Endometrial microvascular endothelial cells (primary cell): ENCODE data around the gene ANTXR1. TPM values are rescaled to one million over a fixed set of nuclear protein-coding genes. Genes with fewer than 3 reads are reported as not detected.

Experiments
- in situ Hi-C: cut with HindIII; loops from 2 replicates; pipeline ENCODE4 v1.10.0; 2017; ENCODE audit warnings: low sequenced_read_pairs, low pct_unique_long_range_greater_than_20kb; ENCODE audit errors: inconsistent ontology term
- total RNA-seq: library from RNA; depleted of rRNA; stranded (reverse); fragments of >200 nt; gene quantifications from one replicate; pipeline ENCODE4 v1.2.3, GENCODE V29; 2015; ENCODE audit errors: inconsistent ontology term

The ANTXR1 gene
- total RNA-seq, 1 donor from 2014 or later, result 5.6 TPM

DNA sequence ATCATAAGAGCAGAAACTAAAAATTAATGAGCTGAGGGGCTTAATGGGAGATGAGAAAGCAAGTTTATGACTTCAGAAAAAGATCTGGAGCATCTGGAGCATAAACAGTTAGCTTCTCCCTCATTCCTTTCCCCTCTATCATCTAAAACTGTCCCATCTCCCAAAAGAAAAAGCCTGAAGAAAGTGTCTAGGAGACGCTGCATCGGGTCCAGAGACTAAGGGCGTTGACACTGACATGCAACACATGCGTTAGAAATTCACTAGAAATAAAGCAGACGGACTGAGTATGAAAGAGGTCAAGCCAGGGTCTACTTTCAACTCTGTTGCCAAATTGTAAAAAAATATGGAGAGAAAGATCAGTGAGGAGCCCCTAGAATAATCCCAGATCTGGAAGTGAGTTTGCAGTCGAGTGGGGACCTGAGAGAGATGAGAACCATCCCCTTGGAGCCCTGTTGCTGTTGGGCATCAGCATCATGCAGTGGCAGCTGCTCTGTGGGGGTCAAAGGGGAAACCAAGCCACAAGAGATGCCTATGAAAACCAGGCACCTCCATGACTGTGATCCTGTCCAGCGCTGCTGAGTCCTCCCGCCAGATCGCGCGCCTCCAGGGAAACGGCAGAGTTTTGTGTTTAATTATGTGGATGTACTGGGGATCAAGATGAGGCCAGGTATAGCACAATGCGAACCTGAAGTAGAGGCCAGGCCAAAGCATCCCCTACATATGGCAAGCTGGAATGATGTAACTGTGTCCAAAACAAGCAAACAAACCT is 13.9 kb downstream of the ANTXR1 start:
- in situ Hi-C loops, result no loop called here

DNA sequence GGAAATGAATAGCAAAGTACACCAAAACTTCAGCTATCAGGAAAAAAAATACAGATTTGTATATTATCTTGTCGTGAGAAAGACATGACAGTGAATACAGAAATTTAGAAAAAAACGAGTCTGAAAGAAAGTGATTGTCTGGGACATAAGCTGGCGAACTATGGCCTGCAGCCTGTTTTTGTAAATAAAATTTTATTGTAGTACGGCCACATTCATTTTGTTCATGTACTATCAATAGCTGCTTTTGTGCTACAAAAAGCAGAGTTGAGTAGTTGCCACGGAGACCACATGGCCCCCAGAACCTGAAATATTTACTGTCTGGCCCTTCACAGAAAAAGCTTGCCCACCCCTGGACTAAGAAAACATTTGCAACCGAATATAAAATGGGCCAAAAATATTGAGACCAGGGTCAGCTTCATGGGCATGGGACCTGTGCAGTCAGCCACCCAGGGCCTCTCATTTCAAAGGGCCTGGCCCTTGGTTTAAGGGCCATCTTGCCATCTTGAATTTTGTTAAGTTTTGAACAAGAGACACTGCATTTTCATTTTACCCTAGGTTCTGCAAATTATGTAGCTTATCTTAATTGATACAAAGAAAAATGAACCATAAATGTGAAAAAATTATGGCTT is 17.9 kb downstream of the ANTXR1 start:
- in situ Hi-C loops, result no loop called here

- in situ Hi-C loops, result no loop called here
Measured at GRCh38 chr2:69031466-69031865, 18.5 kb downstream of the ANTXR1 start.

GRCh38 chr2:69032336-69032735 is 19.4 kb downstream of the ANTXR1 start:
- in situ Hi-C loops, result no loop called here

DNA sequence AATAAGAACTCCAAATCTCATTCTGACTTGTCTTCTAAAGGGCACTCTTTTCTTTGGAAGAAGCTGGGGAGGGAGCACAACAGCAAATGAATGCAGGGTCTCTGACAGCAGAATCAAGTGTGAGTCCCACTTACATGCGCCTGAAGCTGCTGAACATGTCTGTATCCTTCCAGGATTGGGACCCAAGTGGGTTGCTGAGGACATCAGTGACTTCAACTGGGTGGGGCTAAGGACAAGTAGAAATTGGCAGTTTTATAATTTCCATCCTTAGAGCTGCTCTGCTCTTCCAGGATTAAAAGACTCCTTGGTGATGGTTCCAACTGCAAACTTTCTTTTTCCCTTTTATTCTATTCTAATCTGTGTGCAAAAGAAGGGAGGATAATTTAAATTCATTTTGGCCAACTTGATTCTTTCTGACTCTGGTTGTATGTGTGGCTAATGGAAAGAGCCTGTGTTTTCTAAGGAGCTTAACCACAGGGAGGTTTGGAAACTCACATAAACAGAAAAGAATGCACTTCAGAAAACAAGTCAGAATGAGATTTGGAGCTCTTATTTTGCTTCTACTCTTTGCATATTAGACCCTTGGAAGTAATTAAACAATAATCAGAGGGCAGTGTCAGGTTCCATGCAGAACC is 20.6 kb downstream of the ANTXR1 start:
- in situ Hi-C loops, result no loop called here

GRCh38 chr2:69034122-69034521 is 21.1 kb downstream of the ANTXR1 start:
- in situ Hi-C loops, result no loop called here

DNA sequence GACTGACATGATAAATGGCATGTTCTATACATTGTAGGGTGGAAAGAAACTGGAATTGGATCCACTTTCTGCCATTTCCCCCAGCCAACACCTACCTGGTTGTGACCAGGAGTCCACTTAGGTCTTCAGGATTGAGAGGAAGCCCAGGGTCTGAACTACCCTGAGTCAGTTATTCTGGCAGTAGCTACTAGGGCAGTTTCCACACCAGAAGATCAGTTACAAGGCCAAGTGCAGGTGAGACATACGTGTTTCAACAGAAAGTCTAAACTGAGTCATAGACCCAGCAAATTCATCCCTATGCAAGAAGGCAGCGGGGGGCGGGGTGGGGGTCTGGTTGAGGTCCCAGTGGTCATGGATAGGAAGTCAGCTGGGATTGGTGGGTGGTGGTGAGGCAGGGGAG is 21.9 kb downstream of the ANTXR1 start:
- in situ Hi-C loops, result no loop called here

- in situ Hi-C loops, result no loop called here
Measured at GRCh38 chr2:69036926-69037325, 23.9 kb downstream of the ANTXR1 start.

DNA sequence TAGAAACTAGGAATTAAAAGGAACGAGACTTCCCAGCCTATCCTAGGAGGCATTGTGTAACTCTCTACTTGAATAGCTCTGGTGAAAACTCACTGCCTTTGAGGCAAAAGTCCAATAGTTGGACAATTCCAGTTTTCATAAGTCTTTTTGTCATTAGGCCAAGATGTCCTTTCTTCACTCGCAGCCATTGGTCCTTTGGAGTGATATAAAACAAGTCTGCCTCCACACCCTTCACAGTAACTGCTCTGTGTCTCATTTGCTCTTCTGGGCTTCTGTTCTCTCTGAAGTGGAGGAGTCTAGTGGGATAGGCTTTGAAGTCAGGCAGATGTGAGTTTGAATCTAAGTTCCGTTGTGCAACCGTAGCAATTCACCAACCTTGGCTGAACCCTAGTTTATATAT is 28.2 kb downstream of the ANTXR1 start:
- in situ Hi-C loops, result no loop called here

GRCh38 chr2:69043736-69044400 is 30.9 kb downstream of the ANTXR1 start:
- in situ Hi-C loops, result no loop called here

DNA sequence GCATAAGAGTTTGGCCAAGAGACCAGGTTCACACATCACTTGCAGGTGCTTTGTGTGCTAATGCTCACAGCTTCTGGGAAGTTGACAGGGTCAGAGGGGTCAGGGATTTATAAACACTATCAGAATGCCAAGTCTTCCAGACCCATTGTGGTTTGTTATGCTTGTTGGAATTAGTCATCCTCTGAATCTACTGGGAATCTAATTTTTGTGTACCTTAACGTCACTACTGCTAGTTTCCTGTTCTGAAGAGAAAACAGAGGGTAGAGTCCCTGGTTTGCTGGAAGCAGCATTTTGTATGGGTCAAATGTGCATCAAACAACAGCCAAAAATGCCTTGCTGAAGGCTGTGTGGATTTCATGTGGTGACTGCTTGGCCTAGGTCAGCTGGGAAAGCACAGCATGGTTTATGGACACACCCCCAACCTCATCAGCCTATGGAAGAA is 33.3 kb downstream of the ANTXR1 start:
- in situ Hi-C loops, result no loop called here

DNA sequence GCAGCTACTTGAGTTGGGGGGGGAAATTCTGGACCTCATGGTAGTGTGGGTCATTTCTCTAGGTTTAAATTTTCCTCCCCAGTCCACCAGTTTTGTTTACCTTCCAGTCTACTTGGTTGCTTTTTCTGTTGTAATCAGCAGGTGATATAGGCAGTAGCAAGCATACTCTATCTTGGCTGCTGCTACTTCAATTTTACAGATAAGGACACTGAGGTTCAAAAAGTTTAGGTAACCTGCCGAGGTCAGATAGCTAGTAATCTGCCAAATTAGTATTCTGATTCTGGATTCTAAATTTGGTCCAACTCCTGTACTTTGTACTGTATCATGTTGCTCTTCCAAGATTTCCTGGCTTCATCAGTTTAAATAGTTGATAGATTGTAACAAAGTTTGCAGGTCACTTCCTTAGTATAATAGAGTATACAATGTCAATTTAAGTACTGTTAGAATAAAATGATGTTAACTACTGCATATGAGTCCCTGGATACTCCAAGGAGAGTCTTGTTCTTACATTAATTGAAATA is 34.7 kb downstream of the ANTXR1 start:
- in situ Hi-C loops, result no loop called here

- in situ Hi-C loops, result no loop called here
Measured at GRCh38 chr2:69050802-69051201, 37.8 kb downstream of the ANTXR1 start.

- in situ Hi-C loops, result no loop called here
Measured at GRCh38 chr2:69053416-69053965, 40.5 kb downstream of the ANTXR1 start.

DNA sequence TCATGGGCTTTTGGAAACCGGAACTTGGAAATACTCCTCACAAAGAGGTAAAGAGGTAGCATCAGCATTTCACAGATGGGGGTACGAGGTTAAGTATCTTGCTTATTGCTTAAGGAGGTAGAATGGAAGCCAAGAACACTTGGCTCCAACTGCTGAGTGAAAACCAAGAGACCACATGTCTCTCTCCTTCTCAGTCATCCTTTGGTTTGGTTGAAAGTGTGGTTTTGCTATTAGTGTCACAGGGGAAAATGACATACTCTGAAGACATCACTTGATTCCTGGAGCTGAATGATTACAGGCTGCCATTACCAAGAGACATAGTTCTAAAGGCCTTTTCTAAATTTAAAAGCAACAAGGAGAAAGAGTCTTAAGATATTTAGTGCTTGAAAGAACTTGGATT is 41.5 kb downstream of the ANTXR1 start:
- in situ Hi-C loops, result no loop called here

GRCh38 chr2:69055688-69056470 is 42.9 kb downstream of the ANTXR1 start:
- in situ Hi-C loops, result no loop called here

DNA sequence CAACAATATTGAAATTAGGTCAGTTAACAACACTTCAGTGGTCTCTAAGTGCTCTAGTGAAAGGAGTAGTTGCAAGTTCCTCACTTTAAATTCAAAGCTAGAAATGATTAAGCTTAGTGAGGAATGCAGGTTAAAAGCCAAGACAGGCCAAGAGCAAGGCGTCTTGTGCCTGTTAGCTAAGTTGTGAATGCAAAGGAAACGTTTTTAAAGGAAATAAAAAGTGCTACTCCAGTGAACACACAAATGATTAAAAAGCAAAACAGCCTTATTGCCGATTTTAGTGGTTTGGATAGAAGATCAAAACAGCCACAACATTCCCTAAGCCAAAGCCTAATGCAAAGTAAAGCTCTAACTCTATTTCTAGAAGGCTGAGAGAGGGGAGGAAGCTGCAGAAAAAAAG is 44.7 kb downstream of the ANTXR1 start:
- in situ Hi-C loops, result no loop called here

DNA sequence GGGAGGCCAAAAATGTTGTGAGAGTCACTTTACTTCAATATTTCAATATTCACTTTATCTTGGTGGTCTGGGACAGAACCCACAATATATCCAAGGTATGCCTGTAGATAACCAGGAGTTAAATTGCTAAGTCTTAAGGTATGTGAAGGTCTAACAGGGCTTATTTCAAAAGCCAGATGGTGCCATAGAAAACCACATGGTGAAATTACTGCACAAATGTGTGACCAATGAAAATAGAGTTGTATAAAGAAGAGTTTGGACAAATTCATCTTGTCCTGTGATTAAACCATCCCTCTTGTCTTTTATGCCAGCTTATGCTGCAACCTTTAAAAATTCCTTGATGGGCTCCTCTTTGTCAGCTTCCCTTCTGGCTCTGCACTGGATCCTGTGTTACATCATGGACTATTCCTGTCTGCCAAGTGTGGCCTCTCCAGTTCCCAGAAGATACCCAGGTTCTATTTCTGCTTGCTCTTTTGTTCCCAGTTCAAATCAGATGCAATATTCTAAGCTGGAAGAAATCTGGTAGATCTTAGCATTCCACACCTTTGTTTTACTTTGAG is 46.8 kb downstream of the ANTXR1 start:
- in situ Hi-C loops, result no loop called here
